HUDEP-2 (cell line): ENCODE data around the gene CEP131.

Experiments
- DNase-seq, 76 experiments: peaks; one replicate each; lab custom pipeline; 2025; ENCODE audit not compliant: unreplicated experiment in 76 of 76; lab: John Stamatoyannopoulos, UW

The CEP131 gene

DNA sequence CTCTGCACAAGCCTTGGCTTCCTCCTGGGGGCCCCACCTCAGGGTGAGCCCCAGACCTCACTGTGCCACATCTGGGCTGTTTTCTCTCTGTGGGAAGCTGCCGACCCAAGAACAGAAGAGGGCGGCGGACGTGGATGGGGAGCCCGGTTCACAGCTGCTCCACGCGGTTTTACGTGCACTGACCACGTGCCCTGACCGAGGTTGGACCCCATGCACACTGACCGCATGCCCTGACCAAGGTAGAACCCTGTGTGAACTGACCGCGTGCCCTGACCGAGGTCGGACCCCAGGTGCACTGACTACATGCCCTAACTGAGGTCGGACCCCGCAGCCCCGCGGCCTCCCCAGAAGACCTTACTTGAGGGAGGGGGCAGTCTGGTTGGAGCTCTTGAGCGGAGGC lies 19.6 kb downstream of the CEP131 start:
- DNase-seq, result no peak

DNA sequence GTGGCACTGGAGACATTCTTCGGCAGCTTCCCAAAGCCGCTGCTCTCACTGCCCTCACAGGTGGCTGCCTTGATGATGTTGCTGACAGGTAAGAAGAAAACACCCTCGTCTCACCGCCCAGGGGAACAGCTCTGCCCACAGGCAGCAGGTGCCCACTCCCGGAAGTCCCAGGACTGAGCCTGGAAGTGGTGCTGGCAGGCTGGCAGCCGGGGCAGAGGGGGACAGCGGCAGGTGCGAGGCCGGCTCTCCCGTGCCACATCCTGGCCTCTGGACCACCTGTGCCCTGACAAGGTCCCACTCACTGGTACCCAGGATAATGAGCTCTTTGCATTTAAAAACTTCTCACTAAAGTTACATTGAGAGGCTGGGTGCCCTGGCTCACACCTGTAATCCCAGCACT lies 20.4 kb downstream of the CEP131 start:
- DNase-seq, result no peak

DNA sequence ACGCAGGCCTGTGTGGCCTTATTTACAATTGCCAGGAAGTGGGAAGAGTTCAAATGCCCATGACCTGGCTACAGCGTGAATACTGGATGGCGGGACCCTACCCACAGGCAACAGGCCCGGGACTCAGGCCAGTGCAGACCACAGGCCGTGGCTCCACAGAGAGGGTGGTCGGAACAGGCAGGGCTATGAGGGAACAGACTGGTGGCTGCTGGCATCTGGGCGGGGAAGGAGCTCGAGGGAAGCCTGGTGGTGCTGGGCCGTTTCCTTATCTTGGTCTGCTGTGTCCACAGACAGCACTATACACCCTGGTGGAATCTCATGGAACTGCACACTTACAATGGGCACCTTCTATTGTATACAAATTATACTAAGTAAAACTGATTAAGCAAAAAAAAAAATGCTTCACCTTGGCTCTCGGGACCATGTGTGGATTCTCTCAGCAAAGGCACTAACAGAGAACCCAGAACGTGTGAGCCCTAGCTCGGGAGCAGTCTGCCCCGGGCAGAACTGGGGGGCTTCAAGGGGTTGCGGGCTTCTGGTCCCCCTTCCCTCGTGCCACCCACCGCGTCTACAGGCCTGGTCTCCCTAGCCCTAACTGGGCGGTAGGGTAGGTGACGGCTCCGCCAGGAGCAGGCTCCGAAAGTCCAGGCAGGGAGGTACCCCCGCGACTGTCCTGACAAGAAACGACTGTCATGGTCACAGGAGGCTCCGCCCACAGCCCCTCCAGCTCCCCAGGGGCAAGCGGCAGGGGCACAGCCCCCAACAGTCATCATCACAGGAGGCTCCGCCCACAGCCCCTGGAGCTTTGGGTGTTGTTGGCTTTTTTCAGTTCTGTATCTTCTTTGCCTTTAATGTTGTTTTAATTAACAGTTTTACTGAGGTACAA lies 21.8 kb downstream of the CEP131 start:
- peak in 73 of 76 experiments; percentile 9 to 88 (median 65) for DNase-seq

DNA sequence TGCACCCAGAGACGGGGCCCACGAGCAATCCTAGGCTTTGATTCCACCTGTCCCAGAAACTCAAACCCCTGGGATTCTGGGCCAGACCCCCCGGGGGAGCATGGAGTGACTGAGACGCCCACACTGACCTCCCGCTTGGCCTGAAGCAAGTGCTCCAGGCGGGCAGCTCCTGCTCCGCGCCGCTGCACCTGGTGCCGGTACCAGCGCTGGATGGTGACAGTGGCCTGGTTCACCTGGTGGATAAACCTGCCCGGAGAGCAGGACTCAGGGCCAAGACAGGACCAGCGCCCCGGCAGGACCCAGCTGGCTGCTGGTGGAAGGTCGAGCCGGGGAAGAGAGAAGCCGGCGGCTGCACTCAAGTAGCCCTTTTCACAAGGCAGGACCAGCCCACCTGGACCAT lies 22.6 kb downstream of the CEP131 start:
- DNase-seq, result no peak

DNA sequence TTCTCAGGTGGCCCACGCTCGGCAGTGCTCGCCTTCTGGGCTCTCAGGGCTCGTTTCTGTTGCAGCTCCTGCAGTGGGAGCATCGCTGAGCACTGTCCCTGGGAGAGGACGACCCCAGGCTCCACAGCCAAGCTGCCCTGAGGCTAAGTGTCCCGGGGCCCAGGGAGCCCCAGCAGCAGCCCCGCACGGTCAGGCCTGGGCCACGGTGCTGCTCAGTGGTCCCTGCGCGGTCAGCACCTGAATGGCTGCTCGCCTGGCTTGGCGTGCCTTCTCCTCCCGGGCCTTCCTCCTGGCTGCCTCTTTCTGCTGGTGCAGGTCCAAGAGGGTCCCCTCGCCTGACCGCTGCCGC lies 23.3 kb downstream of the CEP131 start:
- no peak for DNase-seq

DNA sequence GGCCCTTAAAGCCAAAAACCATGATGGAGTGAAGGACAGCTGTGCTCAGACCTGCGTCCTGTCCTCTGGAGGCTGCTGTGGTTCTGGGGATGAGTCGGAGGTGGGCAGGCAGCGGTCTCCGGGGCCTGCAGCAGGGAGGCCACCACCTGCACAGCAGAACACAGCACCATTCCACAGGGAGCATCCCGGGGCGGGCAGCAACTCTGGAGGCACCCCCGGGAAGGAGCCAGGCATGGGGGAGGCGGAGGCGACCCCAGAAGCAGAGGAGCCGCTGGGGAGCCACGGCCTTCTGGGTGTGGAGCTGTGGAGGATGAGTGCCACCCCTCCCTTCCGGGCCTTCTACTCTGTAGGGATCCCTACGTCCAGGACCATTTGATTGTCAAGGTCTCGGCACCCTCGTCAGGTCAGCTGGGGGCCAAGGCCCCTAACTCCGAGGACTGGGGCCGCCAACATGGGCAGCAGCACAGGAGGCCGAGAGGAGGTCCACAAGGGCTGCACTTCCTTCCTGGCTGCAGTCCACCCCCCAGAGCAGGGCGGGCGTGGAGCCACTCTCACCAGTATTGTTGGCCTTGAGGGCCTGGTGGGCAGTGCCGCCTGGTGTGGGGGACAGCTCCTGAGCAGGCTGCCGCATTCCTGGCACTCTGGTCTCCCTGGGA lies 23.8 kb downstream of the CEP131 start:
- DNase-seq, result no peak

DNA sequence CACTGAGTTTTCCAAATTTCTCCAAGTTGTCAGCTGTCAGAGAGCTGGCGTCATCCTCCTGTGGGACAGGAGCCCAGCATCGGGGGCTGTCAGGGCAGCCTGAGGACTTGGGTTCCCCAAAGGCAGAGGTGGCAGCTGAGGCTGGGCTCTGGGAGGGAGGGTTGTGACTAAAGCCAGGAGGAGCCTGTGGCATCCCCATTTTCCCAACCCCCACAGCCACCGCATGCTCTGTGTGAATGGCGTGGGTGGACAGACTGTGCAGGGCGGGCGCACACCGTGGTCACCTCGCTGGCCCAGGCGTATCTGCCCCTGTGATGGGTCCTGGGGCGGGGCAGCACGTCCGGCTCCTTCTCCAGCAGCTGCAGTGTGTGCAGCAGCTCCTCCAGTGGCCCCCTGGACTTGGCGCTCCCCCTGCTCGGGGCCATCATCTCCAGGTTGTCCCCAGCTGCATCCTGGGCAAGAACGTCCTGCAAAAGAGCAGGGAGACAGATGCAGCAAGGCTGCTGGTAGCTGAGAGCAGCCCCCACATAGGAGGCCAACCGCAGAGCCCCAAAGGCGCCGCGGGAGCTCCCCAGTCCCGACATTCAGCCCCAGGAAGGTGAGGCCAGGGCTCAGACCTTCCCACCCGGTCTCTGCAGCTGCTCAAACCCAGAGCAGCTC lies 24.8 kb downstream of the CEP131 start:
- DNase-seq, result peak in 2 of 76 experiments; percentile 5 to 35

DNA sequence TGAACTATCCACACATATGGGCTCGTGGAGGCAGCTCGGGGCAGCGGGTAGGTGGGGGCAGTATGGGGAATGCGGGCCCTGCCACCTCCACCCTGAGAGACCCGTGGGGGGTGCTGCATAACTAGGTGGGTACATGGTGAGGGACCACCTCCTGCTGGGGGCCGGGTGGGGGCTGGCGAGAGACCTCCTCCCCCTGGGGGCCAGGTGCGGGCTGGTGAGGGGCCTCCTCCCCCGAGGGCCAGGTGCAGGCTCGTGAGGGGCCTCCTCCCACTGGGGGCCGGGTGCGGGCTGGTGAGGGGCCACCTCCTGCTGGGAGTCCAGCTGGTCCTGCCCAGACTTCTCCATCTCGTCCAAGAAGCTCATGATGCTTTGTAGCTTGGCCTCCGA lies 25.4 kb downstream of the CEP131 start:
- DNase-seq, result no peak

DNA sequence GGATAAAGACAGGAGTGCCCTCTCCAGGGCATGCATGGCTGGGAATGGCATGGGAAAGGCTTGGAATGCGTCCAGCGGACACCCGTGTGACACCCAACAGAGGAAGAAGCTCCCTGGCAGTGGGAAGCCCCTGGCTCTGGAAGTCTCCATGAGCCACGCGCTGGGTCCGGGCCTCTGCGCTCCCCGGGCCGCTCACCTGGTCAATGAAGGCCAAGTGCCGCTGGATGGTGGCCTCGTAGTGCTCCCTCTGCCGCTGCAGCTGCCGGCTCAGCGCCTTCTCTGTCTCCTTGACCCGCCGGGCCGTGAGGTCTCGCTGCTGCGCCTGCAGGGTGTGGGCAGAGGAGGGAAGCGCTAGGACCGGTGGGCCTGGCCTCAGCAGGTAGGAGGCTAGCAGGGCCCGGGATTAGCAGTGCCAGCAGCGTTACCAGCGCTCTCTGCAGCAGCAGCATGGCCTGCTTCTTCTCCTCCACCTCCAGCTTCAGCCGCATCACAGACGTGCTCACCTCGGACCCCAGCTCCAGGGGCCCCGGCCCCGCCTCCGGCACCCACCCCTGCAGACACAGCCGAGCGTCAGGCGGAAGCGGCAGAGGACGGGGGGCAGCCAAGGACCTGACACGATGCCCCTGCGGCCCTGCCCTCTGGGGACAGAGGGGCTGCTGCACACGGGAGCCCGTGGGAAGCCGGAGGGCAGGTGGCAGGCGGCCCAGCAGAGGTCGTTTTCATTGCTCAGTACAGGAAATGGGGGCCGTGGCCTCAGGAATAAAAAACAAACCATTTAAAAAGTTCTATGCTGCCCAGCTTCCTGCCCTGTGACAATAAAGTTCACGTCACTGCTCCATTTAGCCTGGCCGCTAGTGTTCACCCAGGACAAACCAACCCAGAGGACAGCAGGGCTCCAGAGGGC lies 26.0 kb downstream of the CEP131 start:
- DNase-seq, result no peak

DNA sequence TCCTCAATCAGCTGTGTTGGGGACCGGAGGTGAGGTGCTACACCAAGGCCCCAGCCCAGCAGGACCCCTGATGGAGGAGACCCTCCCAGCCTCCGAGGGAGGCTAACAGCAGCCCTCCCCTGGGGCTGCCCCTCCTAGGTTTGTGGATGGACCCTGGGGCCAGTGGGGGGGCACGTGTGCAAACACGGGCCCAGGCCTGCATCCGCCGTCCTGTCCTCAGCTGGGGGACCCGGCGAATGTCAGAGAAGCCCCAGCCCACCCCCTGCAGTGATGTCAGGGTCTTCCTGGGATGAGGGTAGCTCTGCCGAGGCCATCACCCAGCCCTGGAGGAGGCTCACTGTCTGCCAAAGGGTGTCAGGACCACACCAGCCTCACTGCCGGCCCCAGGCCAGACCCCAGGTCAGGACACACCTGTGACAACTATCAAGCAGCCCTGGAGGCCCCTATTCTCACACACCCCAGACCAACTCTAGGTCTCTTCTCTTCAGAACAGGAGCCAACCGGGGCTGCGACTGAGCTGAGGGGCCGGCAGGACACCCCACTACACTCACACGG lies 26.7 kb downstream of the CEP131 start:
- DNase-seq, result no peak

DNA sequence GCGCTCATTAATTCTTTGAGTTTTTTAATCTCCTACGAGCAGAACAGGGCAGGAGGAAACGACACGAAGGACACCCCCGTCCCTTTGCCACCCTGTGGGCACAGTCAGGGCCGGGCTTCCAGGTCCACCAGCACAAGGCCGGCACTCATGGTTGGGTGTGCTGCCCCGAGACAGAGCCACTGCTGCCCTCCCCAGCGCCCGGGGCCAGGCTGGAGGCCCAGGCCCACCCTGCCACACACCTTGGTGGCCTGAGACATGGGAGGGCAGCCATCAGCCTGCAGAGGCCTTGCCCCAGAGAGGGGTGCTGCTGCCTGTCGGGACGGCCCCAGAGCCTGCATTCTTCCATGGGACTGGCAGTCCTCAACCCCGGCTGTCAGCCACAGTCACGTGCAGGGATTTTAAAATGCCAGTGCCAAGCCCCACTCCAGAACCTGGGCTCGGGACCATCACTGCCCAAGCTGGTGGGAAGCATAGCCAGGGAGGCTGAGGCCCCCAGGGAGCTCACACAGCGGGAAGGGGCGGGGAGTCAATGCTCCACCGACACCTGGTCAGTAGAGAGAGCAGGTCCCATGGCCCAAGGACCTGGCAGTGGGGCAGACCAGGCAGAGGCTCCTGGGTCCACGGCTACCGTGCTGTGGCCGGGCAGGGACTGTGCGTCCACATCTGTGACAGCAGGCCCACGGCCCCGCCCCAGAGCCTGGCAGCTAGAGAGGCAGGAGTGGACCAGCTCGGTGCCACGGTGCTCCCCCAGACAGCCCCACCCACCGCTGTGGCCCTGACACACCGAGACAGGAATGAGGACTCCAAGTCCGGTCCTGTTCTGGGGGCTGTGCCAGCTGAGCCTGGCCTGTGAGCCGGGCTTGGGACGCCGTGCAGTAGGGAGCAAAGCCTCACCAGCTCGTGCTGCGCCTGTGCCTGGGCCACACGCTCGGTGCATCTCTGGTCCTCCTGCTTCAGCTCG lies 27.5 kb downstream of the CEP131 start:
- DNase-seq, result no peak

DNA sequence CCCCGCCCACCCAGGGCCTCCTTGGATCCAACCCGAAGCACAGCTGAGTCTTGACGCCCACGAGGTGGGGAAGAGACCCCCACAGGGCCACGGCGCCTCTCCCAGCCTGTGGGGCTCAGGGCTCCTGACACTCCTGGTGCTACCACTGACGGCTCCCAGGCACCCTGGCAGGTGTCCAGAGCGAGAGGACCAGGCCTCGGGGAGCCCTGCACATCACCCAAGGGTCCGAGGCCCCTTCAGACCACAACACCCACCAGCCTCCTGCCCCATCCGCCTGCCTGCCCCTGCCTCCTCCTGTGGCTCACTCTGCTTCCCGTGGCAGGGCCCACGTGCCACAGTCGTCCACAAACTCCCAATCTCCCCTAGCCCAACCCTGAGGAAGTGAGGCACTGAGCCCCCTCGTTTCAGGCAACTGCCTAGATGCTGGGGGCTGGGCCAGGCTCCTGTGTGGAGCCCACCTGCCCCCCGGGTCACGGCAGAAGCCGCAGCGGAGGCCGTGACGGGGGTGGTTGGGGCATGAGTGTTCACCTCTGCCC lies 28.5 kb downstream of the CEP131 start:
- no peak for DNase-seq

DNA sequence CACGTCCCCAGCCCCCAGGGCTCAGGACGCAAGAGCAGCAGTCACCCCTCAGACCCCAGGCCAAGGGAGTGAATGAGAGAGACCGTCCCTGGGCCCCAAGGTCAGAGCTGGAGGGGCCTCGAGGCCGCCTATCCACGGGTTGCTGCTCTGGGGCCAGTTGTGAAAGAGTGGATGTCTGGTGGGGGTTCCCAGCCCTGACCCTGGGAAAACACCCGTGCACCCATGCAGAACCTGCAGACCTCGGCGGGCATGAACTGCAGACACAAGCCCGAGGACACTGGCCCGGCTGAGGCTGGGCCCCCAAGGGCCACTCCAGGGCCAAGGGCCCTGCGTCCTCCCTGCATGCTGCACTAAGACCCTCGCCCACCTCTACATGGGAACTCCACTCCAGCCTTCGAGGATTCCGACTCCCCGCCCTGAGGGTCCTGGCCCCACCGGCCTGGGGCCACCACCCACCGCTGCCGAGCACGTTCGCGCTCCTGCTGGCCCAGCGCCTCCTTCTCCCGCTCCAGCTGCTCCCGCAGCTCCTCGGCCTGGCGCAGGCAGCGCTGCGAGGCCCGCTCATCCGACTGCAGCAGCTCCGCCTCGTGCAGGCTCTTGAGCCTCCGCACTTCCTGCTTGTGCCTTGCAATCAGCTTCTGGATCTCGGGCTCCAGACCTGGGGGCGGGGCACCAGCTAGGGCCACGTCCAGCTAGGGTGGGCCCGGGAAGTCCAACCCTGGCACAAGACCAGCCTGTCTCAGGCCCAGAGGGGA lies 29.1 kb downstream of the CEP131 start:
- DNase-seq, result peak in 4 of 76 experiments; percentile 2 to 41 (median 13)

DNA sequence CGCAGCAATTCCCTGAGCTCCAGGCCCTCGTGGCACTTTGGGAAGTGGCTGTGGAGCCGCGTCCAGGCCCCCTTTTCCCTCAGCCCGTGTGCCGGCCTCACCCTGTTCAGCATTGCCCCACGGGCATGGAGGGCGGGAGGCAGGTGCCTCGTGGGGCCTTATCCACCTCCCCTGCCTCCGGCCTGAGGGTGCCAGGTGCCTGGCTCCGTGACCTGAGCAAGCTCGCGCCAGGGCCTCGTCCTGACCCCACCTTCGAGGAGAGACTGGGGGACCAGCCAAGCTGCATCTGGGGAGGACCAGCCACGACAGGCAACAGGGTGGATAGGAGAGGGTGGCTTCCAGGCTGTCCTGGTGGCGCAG lies 29.7 kb downstream of the CEP131 start:
- no peak for DNase-seq

DNA sequence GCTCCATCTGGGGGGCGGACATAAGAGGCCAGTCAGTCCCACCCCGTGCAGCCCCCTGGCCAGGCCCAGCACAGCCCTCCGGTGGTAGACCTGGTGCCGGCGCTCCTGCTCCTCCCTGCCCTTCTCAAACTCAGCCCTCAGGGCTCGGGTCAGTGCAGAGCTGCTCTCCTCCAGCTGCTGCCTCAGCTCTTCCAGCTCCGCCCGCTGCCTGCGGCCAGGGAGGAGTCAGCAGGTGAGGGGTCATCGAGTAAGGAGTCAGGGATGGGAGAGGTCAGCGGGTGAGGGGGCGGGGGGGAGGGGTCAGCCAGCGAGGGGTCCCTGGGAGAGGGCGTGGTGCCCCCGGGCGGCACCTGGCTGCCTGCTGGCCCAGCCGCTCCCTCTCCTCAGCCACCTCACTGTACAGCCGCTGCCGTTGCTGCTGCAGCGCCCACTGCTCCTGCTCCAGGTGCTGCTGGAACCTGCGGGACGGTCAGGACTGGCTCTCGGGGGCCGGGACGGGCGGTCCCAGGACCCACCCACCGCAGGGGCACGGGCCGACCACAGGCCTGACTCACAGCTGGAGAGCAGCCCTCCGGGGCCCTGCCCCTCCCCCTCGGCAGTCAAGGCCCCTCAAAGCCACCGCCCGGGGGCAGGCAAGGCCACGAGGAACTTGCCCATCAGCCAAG lies 30.2 kb downstream of the CEP131 start:
- DNase-seq, result no peak

DNA sequence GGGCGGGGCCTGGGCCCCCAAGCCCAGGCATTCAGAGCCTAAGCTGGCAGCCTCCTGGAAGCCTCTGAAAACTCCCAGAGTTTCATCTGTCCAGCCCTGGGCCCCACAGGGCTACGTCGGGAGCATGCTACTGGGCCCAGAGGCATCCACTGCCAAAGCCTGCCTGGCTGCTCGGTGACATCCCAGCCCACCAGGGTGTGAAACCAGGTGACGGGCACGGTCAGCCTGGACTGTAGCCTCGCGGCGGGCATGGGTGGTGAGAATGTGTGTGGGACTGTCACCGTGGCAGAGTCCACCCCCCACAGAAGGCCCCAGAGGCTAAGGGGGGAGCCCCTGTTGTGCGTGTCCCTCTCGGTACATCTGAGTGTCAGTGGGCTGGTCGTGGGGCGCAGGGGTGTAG lies 31.1 kb downstream of the CEP131 start:
- no peak for DNase-seq

DNA sequence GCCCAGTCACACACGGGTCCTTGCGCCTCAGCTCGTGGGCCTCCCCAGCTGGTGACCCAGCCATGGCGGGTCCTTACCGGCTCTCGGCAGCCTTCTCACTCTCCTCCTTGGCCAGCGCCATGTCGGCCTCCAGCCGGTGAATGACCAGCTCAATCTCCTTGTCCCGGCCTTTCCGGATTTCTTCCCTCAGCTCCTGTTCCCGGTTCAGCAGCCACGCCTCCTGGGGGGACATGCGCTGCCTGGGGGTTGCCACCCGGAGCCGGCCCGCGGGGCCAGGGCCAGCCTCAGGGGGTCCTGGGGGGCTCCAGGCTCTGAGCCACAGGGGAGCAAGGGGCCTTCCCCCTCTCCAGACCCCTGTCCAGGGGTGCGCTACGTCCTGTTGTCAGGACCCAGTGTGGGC lies 31.6 kb downstream of the CEP131 start:
- DNase-seq, result no peak

DNA sequence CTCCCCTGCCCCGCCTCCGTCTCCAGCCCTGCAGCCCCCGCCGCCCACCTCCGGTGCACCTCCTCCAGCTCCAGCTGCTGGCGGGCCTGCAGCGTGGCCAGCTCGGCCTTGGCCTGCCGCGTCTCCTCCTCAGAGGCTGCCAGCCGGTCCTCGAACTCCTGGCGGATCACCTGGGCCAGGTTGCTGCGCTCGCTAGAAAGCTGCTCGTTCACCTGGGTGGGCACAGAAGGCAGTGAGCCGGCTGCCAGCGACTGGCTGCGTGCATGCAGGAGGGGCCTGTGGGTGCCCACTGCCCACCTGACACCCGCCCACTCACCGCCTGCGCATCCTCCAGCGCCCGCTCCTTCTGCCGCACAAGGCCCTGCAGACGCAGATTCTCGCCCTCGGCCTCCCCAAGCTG lies 32.2 kb downstream of the CEP131 start:
- no peak for DNase-seq
